GM12878 (cell line): ENCODE data around the gene GPR18. TPM values are rescaled to one million over a fixed set of nuclear protein-coding genes. Genes with fewer than 3 reads are reported as not detected.

ENCODE experiments used
- ATAC-seq: fragments of 200-7000 bp; cut with Tn5 transposase; 3 replicates; pipeline ENCODE4 v1.9.1; 2020; ENCODE audit warnings: mild to moderate bottlenecking, moderate library complexity
- BruUV-seq: library from RNA; stranded (reverse); fragments of 400-500 nt; replicated peaks from 2 replicates; lab custom pipeline; 2021; lab: Mats Ljungman, UMichigan
- CTCF ChIA-PET: fragments of 300-600 bp; sonication (Branson Sonifier 250); formaldehyde crosslinking; extraction: SDS; loops from one replicate; lab custom pipeline; 2021; ENCODE audit warnings: inconsistent platforms; lab: Yijun Ruan, JAX
- POLR2A ChIA-PET: fragments of 350-600 bp; formaldehyde crosslinking; extraction: SDS; loops from one replicate; lab custom pipeline; 2021; ENCODE audit warnings: inconsistent platforms; lab: Charles Lee
- RAD21 ChIA-PET: fragments of 300-600 bp; sonication (Branson Sonifier 250); formaldehyde crosslinking; loops from one replicate; lab custom pipeline; 2023; ENCODE audit warnings: antibody characterized with exemption; ENCODE audit not compliant: unreplicated experiment; lab: Charles Lee
- SMC1A ChIA-PET: fragments of 300-600 bp; sonication (Branson Sonifier 250); formaldehyde crosslinking; loops from one replicate; lab custom pipeline; 2023; ENCODE audit not compliant: unreplicated experiment, uncharacterized antibody; lab: Charles Lee
- DNase-seq: peaks from one replicate; pipeline ENCODE4 v3.0.0-alpha.2; 2011; ENCODE audit warnings: low read depth, low spot score
- FAIRE-seq: peaks from 3 replicates; lab custom pipeline; 2011; peaks lifted over from hg19 to GRCh38; lab: Jason Lieb, UNC
- H2AFZ ChIP-seq: 2 replicates; pipeline ENCODE4 v1.6.0; 2011; ENCODE audit warnings: low read depth, low read length, control low read depth; ENCODE audit not compliant: control insufficient read depth
- H3K27ac ChIP-seq: 2 replicates; pipeline ENCODE4 v1.5.1; 2011; ENCODE audit warnings: control low read depth; ENCODE audit not compliant: control insufficient read depth, insufficient read depth
- H3K27me3 ChIP-seq, 2 experiments: replicated peaks in 1 of 2; 2 replicates each; pipeline versions ENCODE4 v1.6.0 to v1.6.1; 2011; ENCODE audit warnings: low read length in 1 of 2; ENCODE audit not compliant: control insufficient read depth in 2 of 2, insufficient read depth in 2 of 2
- H3K36me3 ChIP-seq, 2 experiments: 2 replicates each; pipeline ENCODE4 v1.5.1; 2011; ENCODE audit warnings: low read length in 1 of 2; ENCODE audit not compliant: control insufficient read depth in 2 of 2, insufficient read depth in 2 of 2
- H3K4me1 ChIP-seq: 2 replicates; pipeline ENCODE4 v1.6.1; 2011; ENCODE audit warnings: mild to moderate bottlenecking, low read length, moderate library complexity, mixed read lengths; ENCODE audit not compliant: control insufficient read depth, insufficient read depth
- H3K4me2 ChIP-seq: 2 replicates; pipeline ENCODE4 v1.6.0; 2011; ENCODE audit warnings: control low read depth; ENCODE audit not compliant: control insufficient read depth, insufficient read depth
- H3K4me3 ChIP-seq: fragments of 200-600 bp; sonication (generic); 2 replicates; pipeline ENCODE4 v1.5.1; 2016
- H3K79me2 ChIP-seq: 2 replicates; pipeline ENCODE4 v1.6.0; 2011; ENCODE audit warnings: low read length; ENCODE audit not compliant: control insufficient read depth, insufficient read depth
- H3K9ac ChIP-seq: 2 replicates; pipeline ENCODE4 v1.8.0; 2011; ENCODE audit warnings: low read length, control low read depth, mixed read lengths; ENCODE audit not compliant: control insufficient read depth, insufficient read depth
- H3K9me3 ChIP-seq: replicated peaks from 3 replicates; pipeline ENCODE4 v1.5.1; 2011; ENCODE audit warnings: mild to moderate bottlenecking, low read length; ENCODE audit not compliant: control insufficient read depth, insufficient read depth
- H4K20me1 ChIP-seq: 2 replicates; pipeline ENCODE4 v1.6.0; 2011; ENCODE audit not compliant: control insufficient read depth, insufficient read depth
- ETV6 ChIP-seq, 2 experiments: fragments of 450-650 bp in 1 of 2; IDR thresholded peaks in 1 of 2; conservative IDR thresholded peaks in 1 of 2; 2 replicates each; pipeline ENCODE4 v1.6.1; 2014; ENCODE audit warnings: antibody characterized with exemption in 1 of 2, borderline replicate concordance in 1 of 2, low read depth in 1 of 2, mild to moderate bottlenecking in 1 of 2, moderate library complexity in 1 of 2
- NFXL1 ChIP-seq: fragments of 450-650 bp; IDR thresholded peaks from 2 replicates; pipeline ENCODE4 v1.6.1; 2017; ENCODE audit warnings: antibody characterized with exemption, mild to moderate bottlenecking, borderline replicate concordance
- NFYB ChIP-seq: IDR thresholded peaks from 2 replicates; pipeline ENCODE4 v1.6.1; 2011; ENCODE audit warnings: low read depth, mild to moderate bottlenecking, low read length, improper control_type of control experiment, moderate library complexity; ENCODE audit not compliant: insufficient read depth
- POU2F2 ChIP-seq: IDR thresholded peaks from 3 replicates; pipeline ENCODE4 v1.6.1; 2011; ENCODE audit warnings: low read depth, mild to moderate bottlenecking, low read length, borderline replicate concordance
- SMAD1 ChIP-seq: fragments of 450-650 bp; IDR thresholded peaks from 2 replicates; pipeline ENCODE4 v1.6.1; 2018; ENCODE audit warnings: mild to moderate bottlenecking, low read depth; ENCODE audit not compliant: partially characterized antibody
- SUZ12 ChIP-seq: fragments of 200-600 bp; sonication (generic); IDR thresholded peaks from one replicate; pipeline ENCODE4 v1.6.1; 2018; ENCODE audit warnings: antibody characterized with exemption, mild to moderate bottlenecking; ENCODE audit not compliant: unreplicated experiment
- WRNIP1 ChIP-seq: IDR thresholded peaks from 2 replicates; pipeline ENCODE4 v1.6.1; 2011; ENCODE audit warnings: low read depth, low read length, improper control_type of control experiment, borderline replicate concordance
- YBX1 ChIP-seq: fragments of 450-650 bp; IDR thresholded peaks from 2 replicates; pipeline ENCODE4 v1.6.1; 2016; ENCODE audit warnings: antibody characterized with exemption
- WGBS: methylation state at CpG from one replicate; pipeline ENCODE4 v1.1.6; 2016; ENCODE audit warnings: low lambda C conversion rate; ENCODE audit not compliant: insufficient replicate concordance, insufficient coverage; ENCODE audit errors: missing lambda C conversion rate; 5-methylcytosine and 5-hydroxymethylcytosine counted together
- in situ Hi-C: fragments of 300-500 bp; cut with MboI; formaldehyde crosslinking; loops from 9 replicates; pipeline ENCODE4 v1.14.3; 2018; ENCODE audit warnings: mixed read lengths
- intact Hi-C: fragments of 100-400 bp; cut with micrococcal nuclease; formaldehyde crosslinking; loops from one replicate; pipeline ENCODE4 v1.14.2; 2022; ENCODE audit not compliant: unreplicated experiment
- polyA plus RNA-seq, 11 experiments: library from polyadenylated mRNA; depleted of rRNA in 4 of 11; unstranded in 6 of 11; stranded (reverse) in 5 of 11; fragments of >200 nt; fragmentation: Nextera tagmentation in 4 of 11; fragmentation: Illumina TruSeq in 1 of 11; extraction: Ambion mirVana in 4 of 11; extraction: Trizol in 1 of 11; gene quantifications; 1 replicate in 1 of 11; 2 replicates in 10 of 11; pipeline versions ENCODE4 v1.2.1 to v1.2.3, GENCODE V29; 2011 to 2016; ENCODE audit warnings: inconsistent platforms in 2 of 11, missing spikeins in 2 of 11, low read depth in 1 of 11
- total RNA-seq, 4 experiments: library from RNA; depleted of rRNA in 3 of 4; stranded (reverse); fragments of >200 nt in 3 of 4; fragmentation: Illumina TruSeq in 1 of 4; extraction: Trizol in 1 of 4; gene quantifications; 2 replicates each; pipeline versions ENCODE4 v1.2.1 to v1.2.3, GENCODE V29; 2013 to 2021
- TF ChIP-seq, protein P1 (sequence below): IDR thresholded peaks from 2 replicates; pipeline ENCODE4 v1.6.1; 2012; ENCODE audit warnings: low read depth, low read length, improper control_type of control experiment
- TF ChIP-seq, protein P2 (sequence below): IDR thresholded peaks from 2 replicates; pipeline ENCODE4 v1.6.1; 2011; ENCODE audit warnings: borderline replicate concordance, low read depth, mild to moderate bottlenecking, moderate library complexity, mixed read lengths, low read length; ENCODE audit not compliant: insufficient read depth; ENCODE audit errors: extremely low read length

The GPR18 gene
- total and polyA plus RNA-seq, 10 of the 15 experiments (the other 5 are each of a cell fraction or from before 2014, with no cell fraction given), result 3.3 to 12.9 (median 5.2) TPM

DNA sequence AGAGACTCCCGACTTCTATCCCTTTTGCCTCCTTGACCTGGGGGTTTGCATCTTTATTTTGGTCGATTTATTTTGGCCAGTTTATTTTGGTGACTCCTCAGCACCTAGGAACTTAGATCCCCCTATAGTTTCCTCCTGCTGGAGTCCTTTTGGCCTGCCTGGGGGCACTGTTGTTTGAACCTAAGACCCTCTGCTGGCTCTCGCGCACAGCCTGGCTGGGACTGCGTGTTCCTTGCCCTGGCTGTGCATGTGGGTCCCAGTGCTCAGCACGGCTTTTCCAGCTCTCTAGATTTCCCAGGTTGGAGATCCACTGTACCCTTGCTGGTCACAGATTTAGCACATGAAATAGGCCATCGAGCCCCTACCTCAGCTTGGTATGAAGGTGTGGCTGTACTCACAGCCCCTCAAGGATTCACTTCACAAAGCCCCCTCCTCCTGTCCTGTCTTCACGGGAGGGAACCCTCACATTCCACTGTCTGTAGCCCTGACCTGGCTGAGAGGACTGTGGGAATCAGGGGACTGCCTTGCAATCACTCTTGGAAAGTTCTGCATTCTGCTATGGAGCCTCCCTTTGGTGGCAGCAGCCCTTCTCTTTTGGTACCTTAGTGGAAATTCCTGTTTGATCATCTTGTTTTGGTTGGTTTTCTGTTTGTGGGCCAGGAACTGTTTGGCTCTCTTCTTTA is 49.2 kb downstream of the GPR18 start:
- WGBS, result 83% methylated on average over 8 of the region's 8 CpGs
- ChIA-PET CTCF (interaction anchor here (0.7 kb wide), 1 partner anchor 33 kb away, joined by 3 read pairs; no protein-coding TSS in a partner anchor), RAD21 (no interaction called here), POLR2A (no interaction called here), SMC1A (no interaction called here)
- Histone ChIP-seq H3K36me3 (peaks cover 0 to 6% of the 10 kb centered on the region in 2 experiments; a peak in 1 of 4 replicates), H3K9ac (no peak overlapping the region), H3K4me3 (no peak overlapping the region), H3K4me1 (peaks cover 26% of the 10 kb centered on the region), H3K9me3 (no peaks in the 10 kb centered on the region), H3K27ac (no peak overlapping the region), H3K27me3 (no peaks in the 10 kb centered on the region), H2AFZ (no peak overlapping the region), H3K79me2 (peaks cover 47% of the 10 kb centered on the region), H3K4me2 (no peak overlapping the region), H4K20me1 (peaks cover 22% of the 10 kb centered on the region)
- ATAC-seq (no peak), FAIRE-seq (no peak), DNase-seq (no peak)
- BruUV-seq, result no TSS peak
- intact Hi-C loops (no loop called here), in situ Hi-C loops (no loop called here)
- TF ChIP-seq, protein P1, sequence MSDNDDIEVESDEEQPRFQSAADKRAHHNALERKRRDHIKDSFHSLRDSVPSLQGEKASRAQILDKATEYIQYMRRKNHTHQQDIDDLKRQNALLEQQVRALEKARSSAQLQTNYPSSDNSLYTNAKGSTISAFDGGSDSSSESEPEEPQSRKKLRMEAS, result no peak
- TF ChIP-seq WRNIP1 (no peak), SMAD1 (no peak), YBX1 (no peak), NFYB (no peak), SUZ12 (no peak), ETV6 (conservative IDR thresholded peaks at IDR 0.05 in 1 of 2, IDR thresholded peaks at IDR 0.05 in 1 of 2; ENCODE audit: borderline replicate concordance in 1 of 2, low read depth in 1 of 2) (no peak), POU2F2 (no peak), NFXL1 (no peak)
- TF ChIP-seq, protein P2, sequence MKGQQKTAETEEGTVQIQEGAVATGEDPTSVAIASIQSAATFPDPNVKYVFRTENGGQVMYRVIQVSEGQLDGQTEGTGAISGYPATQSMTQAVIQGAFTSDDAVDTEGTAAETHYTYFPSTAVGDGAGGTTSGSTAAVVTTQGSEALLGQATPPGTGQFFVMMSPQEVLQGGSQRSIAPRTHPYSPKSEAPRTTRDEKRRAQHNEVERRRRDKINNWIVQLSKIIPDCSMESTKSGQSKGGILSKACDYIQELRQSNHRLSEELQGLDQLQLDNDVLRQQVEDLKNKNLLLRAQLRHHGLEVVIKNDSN, result no peak
